Kidney (tissue), 14 donors: Measurements from ENCODE around the gene ASS1. TPM values are rescaled to one million over a fixed set of nuclear protein-coding genes. Genes with fewer than 3 reads are reported as not detected.
A peak's percentile ranks its signal among the peaks of the same experiment; 100 is the strongest.

ENCODE experiments used
- DNase-seq, 5 donors: peaks; one replicate each; pipeline ENCODE4 v3.0.0-alpha.2; 2013 to 2020
- FAIRE-seq: peaks from 2 replicates; lab custom pipeline; 2012; peaks lifted over from hg19 to GRCh38; lab: Jason Lieb, UNC
- H3K27ac ChIP-seq, 2 donors: one replicate each; pipeline ENCODE4 v1.7.0; 2013; ENCODE audit warnings: low read depth in 2 of 2, low read length in 2 of 2, inconsistent platforms in 1 of 2
- H3K27me3 ChIP-seq: one replicate; pipeline ENCODE4 v1.7.1; 2013; ENCODE audit warnings: low read length, inconsistent platforms; ENCODE audit not compliant: control insufficient read depth, insufficient read depth
- H3K36me3 ChIP-seq, 3 donors: one replicate each; pipeline versions ENCODE4 v1.7.0 to v1.7.1; 2013; ENCODE audit warnings: low read length in 3 of 3, control low read depth in 1 of 3, inconsistent platforms in 1 of 3; ENCODE audit not compliant: insufficient read depth in 3 of 3, control insufficient read depth in 2 of 3
- H3K4me1 ChIP-seq, 3 donors: one replicate each; pipeline versions ENCODE4 v1.7.0 to v1.7.1; 2013; ENCODE audit warnings: low read length in 3 of 3, inconsistent platforms in 1 of 3, low read depth in 1 of 3; ENCODE audit not compliant: control insufficient read depth in 2 of 3, insufficient read depth in 2 of 3
- H3K4me3 ChIP-seq, 3 donors: one replicate each; pipeline versions ENCODE4 v1.7.0 to v1.8.1; 2013; ENCODE audit warnings: low read length in 3 of 3, control low read depth in 1 of 3, inconsistent platforms in 1 of 3
- H3K9ac ChIP-seq, 3 donors: one replicate each; pipeline versions ENCODE4 v1.7.0 to v1.7.1; 2013; ENCODE audit warnings: low read length in 3 of 3, control low read depth in 1 of 3, inconsistent platforms in 1 of 3
- H3K9me3 ChIP-seq, 3 donors: one replicate each; pipeline versions ENCODE4 v1.7.0 to v1.7.1; 2013; ENCODE audit warnings: low read length in 3 of 3, control low read depth in 1 of 3, inconsistent platforms in 1 of 3; ENCODE audit not compliant: control insufficient read depth in 2 of 3, insufficient read depth in 1 of 3
- intact Hi-C: fragments of 100-400 bp; cut with DNase I; formaldehyde crosslinking; loops from one replicate; pipeline ENCODE4 v1.11.1; 2022
- polyA plus RNA-seq: library from polyadenylated mRNA; stranded (reverse); fragments of 350-450 nt; fragmentation: Illumina TruSeq; extraction: RNeasy Lipid Tissue Mini Kit (QIAGEN cat#74804); gene quantifications from one replicate; pipeline ENCODE4 v1.2.3, GENCODE V29; 2014; ENCODE audit warnings: low read depth, low replicate concordance; ENCODE audit not compliant: insufficient read depth
- total RNA-seq: library from RNA; stranded (reverse); fragmentation: NEBNext Ultra II Directional; extraction: Animal tissue kit (Norgen Biotek cat#: 25700); gene quantifications from one replicate; pipeline ENCODE4 v1.2.1, GENCODE V29; 2021
- TF ChIP-seq, protein P1 (sequence below): IDR thresholded peaks from 3 replicates; pipeline ENCODE4 v1.5.1; 2012; ENCODE audit warnings: mild to moderate bottlenecking, moderate library complexity, borderline replicate concordance; ENCODE audit not compliant: insufficient read depth; ENCODE audit errors: extremely low read depth
- donor health status: control.
- donor health status: control.
- donor health status: control.
- donor health status: control.
- donor health status: control.
- donor health status: DM: yes; HTN: yes; CAD: no.
- donor health status: Normal renal cell carcinoma (clear cell type).

ASS1 gene
- total and polyA plus RNA-seq, 2 donors from 2014 or later, result 124 to 1,185 TPM

DNA sequence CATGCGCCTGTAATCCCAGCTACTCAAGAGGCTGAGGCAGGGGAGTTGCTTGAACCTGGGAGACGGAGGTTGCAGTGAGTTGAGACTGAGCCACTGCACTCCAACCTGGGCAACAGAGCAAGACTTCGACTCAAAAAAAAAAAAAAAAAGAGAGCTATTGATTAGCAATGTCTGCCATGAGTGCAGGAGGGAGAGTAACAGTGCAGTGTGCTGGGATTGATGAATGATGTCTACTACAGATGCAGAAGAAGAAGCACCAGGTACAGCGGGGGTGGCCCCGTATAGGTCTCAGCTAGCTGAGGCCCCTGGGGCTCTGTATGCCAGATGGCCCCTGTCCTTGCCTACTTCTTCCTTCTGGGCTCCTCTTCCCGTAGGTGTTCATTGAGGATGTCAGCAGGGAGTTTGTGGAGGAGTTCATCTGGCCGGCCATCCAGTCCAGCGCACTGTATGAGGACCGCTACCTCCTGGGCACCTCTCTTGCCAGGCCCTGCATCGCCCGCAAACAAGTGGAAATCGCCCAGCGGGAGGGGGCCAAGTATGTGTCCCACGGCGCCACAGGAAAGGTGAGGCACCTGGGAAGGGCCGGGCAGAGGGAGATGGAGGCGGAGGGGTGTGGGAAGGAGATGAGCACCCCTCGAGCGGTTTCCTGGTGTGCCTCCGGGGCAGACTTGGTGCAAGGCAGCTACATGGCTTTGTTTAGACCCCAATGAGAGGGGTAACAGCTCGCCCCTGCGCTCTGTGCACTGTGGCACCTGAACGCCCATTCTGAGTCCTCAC, 13.5 kb downstream of the ASS1 start:
- intact Hi-C loops, result no loop called here
- FAIRE-seq (no peak), DNase-seq (no peak)
- Histone ChIP-seq H3K4me1 (peaks cover 0 to 16% (median 12%) of the 10 kb centered on the region in 3 donors), H3K9ac (no peak overlapping the region), H3K9me3 (peaks cover 0 to 2% (median 0%) of the 10 kb centered on the region in 3 donors), H3K36me3 (peaks cover 3 to 30% (median 4%) of the 10 kb centered on the region in 3 donors), H3K27me3 (no peaks in the 10 kb centered on the region), H3K27ac (no peak overlapping the region), H3K4me3 (no peak overlapping the region)
- TF ChIP-seq, protein P1, sequence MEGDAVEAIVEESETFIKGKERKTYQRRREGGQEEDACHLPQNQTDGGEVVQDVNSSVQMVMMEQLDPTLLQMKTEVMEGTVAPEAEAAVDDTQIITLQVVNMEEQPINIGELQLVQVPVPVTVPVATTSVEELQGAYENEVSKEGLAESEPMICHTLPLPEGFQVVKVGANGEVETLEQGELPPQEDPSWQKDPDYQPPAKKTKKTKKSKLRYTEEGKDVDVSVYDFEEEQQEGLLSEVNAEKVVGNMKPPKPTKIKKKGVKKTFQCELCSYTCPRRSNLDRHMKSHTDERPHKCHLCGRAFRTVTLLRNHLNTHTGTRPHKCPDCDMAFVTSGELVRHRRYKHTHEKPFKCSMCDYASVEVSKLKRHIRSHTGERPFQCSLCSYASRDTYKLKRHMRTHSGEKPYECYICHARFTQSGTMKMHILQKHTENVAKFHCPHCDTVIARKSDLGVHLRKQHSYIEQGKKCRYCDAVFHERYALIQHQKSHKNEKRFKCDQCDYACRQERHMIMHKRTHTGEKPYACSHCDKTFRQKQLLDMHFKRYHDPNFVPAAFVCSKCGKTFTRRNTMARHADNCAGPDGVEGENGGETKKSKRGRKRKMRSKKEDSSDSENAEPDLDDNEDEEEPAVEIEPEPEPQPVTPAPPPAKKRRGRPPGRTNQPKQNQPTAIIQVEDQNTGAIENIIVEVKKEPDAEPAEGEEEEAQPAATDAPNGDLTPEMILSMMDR, result no peak

DNA sequence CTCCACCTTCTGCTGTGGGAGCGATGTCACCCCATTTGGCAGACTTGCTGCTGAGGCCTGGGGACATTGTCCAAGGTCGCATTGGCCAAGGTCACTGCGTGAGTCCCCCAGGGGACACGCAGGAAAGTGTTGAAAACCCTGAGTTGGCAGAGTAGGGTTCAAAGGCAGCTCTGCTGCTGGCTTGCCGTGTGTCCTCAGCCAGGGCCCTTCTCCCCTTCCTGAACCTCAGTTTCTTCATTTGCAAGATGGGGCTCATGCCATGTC, 14.0 kb downstream of the ASS1 start:
- TF ChIP-seq, protein P1, result no peak
- Histone ChIP-seq H3K27me3 (no peaks in the 10 kb centered on the region), H3K4me1 (peaks cover 0 to 11% (median 7%) of the 10 kb centered on the region in 3 donors), H3K9me3 (peaks cover 0 to 2% (median 0%) of the 10 kb centered on the region in 3 donors), H3K9ac (no peak overlapping the region), H3K27ac (no peak overlapping the region), H3K4me3 (no peak overlapping the region), H3K36me3 (peaks cover 3 to 30% (median 4%) of the 10 kb centered on the region in 3 donors)
- intact Hi-C loops, result no loop called here
- DNase-seq (no peak), FAIRE-seq (no peak)

DNA sequence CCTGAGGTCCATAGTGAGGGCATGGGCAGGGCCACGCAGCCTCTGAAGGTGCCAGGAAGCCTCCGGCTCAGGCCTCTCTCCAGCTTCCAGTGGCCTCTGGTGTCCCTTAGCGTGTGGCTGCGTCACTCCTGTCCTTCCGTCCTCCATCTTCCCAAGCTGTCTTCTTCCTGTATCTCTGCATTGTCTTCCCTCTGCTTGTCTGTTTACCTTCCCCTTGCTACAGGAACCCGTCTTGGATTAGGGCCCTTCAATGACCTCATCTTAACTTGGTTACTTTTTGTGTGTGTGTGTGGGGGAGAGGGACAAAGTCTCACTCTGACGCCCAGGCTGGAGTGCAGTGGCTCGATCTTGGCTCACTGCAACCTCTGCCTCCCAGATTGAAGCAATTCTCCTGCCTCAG, 14.4 kb downstream of the ASS1 start:
- Histone ChIP-seq H3K4me1 (peaks cover 0 to 7% (median 3%) of the 10 kb centered on the region in 3 donors), H3K4me3 (no peak overlapping the region), H3K36me3 (peaks cover 3 to 30% (median 4%) of the 10 kb centered on the region in 3 donors), H3K9me3 (peaks cover 0 to 2% (median 0%) of the 10 kb centered on the region in 3 donors), H3K27ac (peak overlapping the region in 1 of 2 donors; percentile 16), H3K9ac (no peak overlapping the region), H3K27me3 (no peaks in the 10 kb centered on the region)
- intact Hi-C loops, result no loop called here
- DNase-seq (no peak), FAIRE-seq (no peak)
- TF ChIP-seq, protein P1, result no peak
